Gastroesophageal sphincter (tissue), 3 donors: Measurements from ENCODE around the gene MYH11.

ENCODE experiments used
- POLR2A ChIP-seq, 2 donors: fragments of 450-650 bp; IDR thresholded peaks; one replicate each; pipeline ENCODE4 v1.6.1; 2017; ENCODE audit warnings: antibody characterized with exemption in 2 of 2, mild to moderate bottlenecking in 2 of 2, moderate library complexity in 1 of 2
- POLR2AphosphoS5 ChIP-seq: sonication (generic); formaldehyde crosslinking; IDR thresholded peaks from one replicate; pipeline ENCODE4 v1.6.1; 2017; ENCODE audit warnings: antibody characterized with exemption
- TF ChIP-seq, protein P1 (sequence below), 4 experiments: fragments of 200-600 bp in 2 of 4; fragments of 450-650 bp in 2 of 4; sonication (generic) in 1 of 4; IDR thresholded peaks; one replicate each; pipeline ENCODE4 v1.5.1; 2017 to 2019; ENCODE audit warnings: antibody characterized with exemption in 4 of 4, mild to moderate bottlenecking in 2 of 4, moderate library complexity in 2 of 4

DNA sequence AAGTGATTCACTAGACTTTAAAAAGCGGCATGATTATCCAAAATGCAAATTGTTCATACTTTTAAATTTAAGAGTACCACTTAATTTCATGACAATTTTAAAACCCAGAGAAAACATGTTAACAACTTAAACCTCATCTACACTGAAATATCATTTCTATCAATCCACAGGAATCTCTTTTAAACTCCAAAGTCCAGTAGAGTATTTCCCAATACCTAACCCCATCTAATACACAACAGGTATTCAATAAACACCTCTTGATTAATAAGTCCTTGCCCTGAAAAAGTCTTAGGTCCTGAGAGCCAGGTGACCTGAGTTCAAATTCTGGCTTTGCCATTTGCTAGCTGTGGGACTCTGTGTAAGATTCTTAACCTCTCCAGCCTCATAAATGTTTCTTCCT lies 16.9 kb upstream of the MYH11 start:
- TF ChIP-seq POLR2AphosphoS5 = no peak
- TF ChIP-seq, protein P1, sequence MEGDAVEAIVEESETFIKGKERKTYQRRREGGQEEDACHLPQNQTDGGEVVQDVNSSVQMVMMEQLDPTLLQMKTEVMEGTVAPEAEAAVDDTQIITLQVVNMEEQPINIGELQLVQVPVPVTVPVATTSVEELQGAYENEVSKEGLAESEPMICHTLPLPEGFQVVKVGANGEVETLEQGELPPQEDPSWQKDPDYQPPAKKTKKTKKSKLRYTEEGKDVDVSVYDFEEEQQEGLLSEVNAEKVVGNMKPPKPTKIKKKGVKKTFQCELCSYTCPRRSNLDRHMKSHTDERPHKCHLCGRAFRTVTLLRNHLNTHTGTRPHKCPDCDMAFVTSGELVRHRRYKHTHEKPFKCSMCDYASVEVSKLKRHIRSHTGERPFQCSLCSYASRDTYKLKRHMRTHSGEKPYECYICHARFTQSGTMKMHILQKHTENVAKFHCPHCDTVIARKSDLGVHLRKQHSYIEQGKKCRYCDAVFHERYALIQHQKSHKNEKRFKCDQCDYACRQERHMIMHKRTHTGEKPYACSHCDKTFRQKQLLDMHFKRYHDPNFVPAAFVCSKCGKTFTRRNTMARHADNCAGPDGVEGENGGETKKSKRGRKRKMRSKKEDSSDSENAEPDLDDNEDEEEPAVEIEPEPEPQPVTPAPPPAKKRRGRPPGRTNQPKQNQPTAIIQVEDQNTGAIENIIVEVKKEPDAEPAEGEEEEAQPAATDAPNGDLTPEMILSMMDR (IDR thresholded peaks at IDR 0.05) = no peak
- TF ChIP-seq POLR2A (IDR thresholded peaks at IDR 0.05) = no peak
